Mesothelial cell of epicardium (in vitro differentiated cells): Measurements from ENCODE around the gene FCHSD2. TPM values are rescaled to one million over a fixed set of nuclear protein-coding genes. Genes with fewer than 3 reads are reported as not detected.

Source experiments
- DNase-seq, 2 experiments: peaks; one replicate each; pipeline ENCODE4 v3.0.0; 2021; ENCODE audit warnings: low spot score in 2 of 2; ENCODE audit not compliant: unreplicated experiment in 2 of 2
- H3K27ac Mint-ChIP-seq: 2 replicates; pipeline ENCODE4 v1.8.0; 2021; ENCODE audit warnings: mixed read lengths
- H3K27me3 Mint-ChIP-seq: 2 replicates; pipeline ENCODE4 v1.8.0; 2021; ENCODE audit warnings: low read depth, mixed read lengths
- H3K36me3 Mint-ChIP-seq: 2 replicates; pipeline ENCODE4 v1.8.0; 2021; ENCODE audit warnings: mixed read lengths
- H3K4me1 Mint-ChIP-seq: 2 replicates; pipeline ENCODE4 v1.8.0; 2021; ENCODE audit warnings: mixed read lengths
- H3K4me3 Mint-ChIP-seq: 2 replicates; pipeline ENCODE4 v1.8.0; 2021; ENCODE audit warnings: mild to moderate bottlenecking, moderate library complexity, mixed read lengths
- H3K9me3 Mint-ChIP-seq: 2 replicates; pipeline ENCODE4 v1.8.0; 2021; ENCODE audit warnings: mixed read lengths
- CTCF ChIP-seq: fragments of 200-600 bp; sonication (generic); IDR thresholded peaks from one replicate; pipeline ENCODE4 v1.5.0; 2021; ENCODE audit warnings: antibody characterized with exemption; ENCODE audit not compliant: unreplicated experiment
- total RNA-seq: library from RNA; stranded (reverse); gene quantifications from 3 replicates; pipeline ENCODE4 v1.2.1, GENCODE V29; 2021

Gene FCHSD2
- total RNA-seq, 1 donor from 2014 or later, result 33.8 TPM

GRCh38 chr11:73172992-73173656, 31.0 kb upstream of the FCHSD2 start:
- peaks cover 12% of the 10 kb centered on the region for H3K4me1 Mint-ChIP-seq
- H3K27me3 Mint-ChIP-seq, result peaks cover under 1% of the 10 kb centered on the region
- no peak overlapping the region for H3K4me3 Mint-ChIP-seq
- no peak for TF ChIP-seq CTCF
- H3K36me3 Mint-ChIP-seq, result no peaks in the 10 kb centered on the region
- no peak overlapping the region for H3K27ac Mint-ChIP-seq
- DNase-seq, result no peak
- H3K9me3 Mint-ChIP-seq, result no peaks in the 10 kb centered on the region

GRCh38 chr11:73171436-73172161, 29.5 kb upstream of the FCHSD2 start:
- DNase-seq, result no peak
- Mint-ChIP-seq H3K27ac (no peak overlapping the region), H3K9me3 (no peaks in the 10 kb centered on the region), H3K4me1 (peaks cover 9% of the 10 kb centered on the region), H3K36me3 (no peaks in the 10 kb centered on the region), H3K4me3 (no peak overlapping the region), H3K27me3 (no peaks in the 10 kb centered on the region)
- TF ChIP-seq CTCF, result no peak

- no peaks in the 10 kb centered on the region for H3K27me3 Mint-ChIP-seq
- H3K27ac Mint-ChIP-seq, result no peak overlapping the region
- no peaks in the 10 kb centered on the region for H3K9me3 Mint-ChIP-seq
- no peak for TF ChIP-seq CTCF
- H3K36me3 Mint-ChIP-seq, result no peaks in the 10 kb centered on the region
- no peak overlapping the region for H3K4me3 Mint-ChIP-seq
- no peaks in the 10 kb centered on the region for H3K4me1 Mint-ChIP-seq
- no peak for DNase-seq
Measured at GRCh38 chr11:73170140-73170539, 28.0 kb upstream of the FCHSD2 start.

- no peak for TF ChIP-seq CTCF
- Mint-ChIP-seq H3K27me3 (no peaks in the 10 kb centered on the region), H3K4me3 (no peak overlapping the region), H3K27ac (no peak overlapping the region), H3K36me3 (no peaks in the 10 kb centered on the region), H3K9me3 (no peaks in the 10 kb centered on the region), H3K4me1 (no peaks in the 10 kb centered on the region)
- no peak for DNase-seq
Measured at GRCh38 chr11:73168925-73169579, 26.9 kb upstream of the FCHSD2 start.

- H3K4me3 Mint-ChIP-seq, result no peak overlapping the region
- H3K4me1 Mint-ChIP-seq, result no peaks in the 10 kb centered on the region
- no peak for TF ChIP-seq CTCF
- H3K27me3 Mint-ChIP-seq, result no peaks in the 10 kb centered on the region
- H3K9me3 Mint-ChIP-seq, result no peaks in the 10 kb centered on the region
- no peak overlapping the region for H3K27ac Mint-ChIP-seq
- no peak for DNase-seq
- no peaks in the 10 kb centered on the region for H3K36me3 Mint-ChIP-seq
Measured at GRCh38 chr11:73167363-73167954, 25.3 kb upstream of the FCHSD2 start.
